ENCODE results near the gene MED9. TPM values are rescaled to one million over a fixed set of nuclear protein-coding genes. Genes with fewer than 3 reads are reported as not detected.

Gene MED9
- total RNA-seq, 6 donors from 2014 or later: 8.5 to 31.4 (median 13.9) TPM

GRCh38 chr17:17445925-17446665 is 30.7 kb upstream of the MED9 start:
- Histone ChIP-seq H3K4me3 (no peak overlapping the region), H3K9me3 (no peaks in the 10 kb centered on the region), H3K36me3 (no peaks in the 10 kb centered on the region), H3K27ac (peak overlapping the region; percentile 13 to 67 (median 18)), H3K4me1 (peaks cover 5 to 21% (median 15%) of the 10 kb centered on the region in 4 donors), H3K27me3 (no peaks in the 10 kb centered on the region)
- ATAC-seq (ENCODE audit: low FRiP score in 2 of 2): peak; percentile 64 to 84
- WGBS, 2 donors: 49 to 52% methylated on average over 12 of the region's 12 CpGs
- peak in 1 of 2 donors; percentile 54 for DNase-seq
- TF ChIP-seq EP300 (IDR thresholded peaks at IDR 0.05) (peak in 1 of 4 donors; percentile 13), POLR2A (IDR thresholded peaks at IDR 0.05) (no peak), POLR2AphosphoS5 (IDR thresholded peaks at IDR 0.05) (peak; percentile 38 to 47), CTCF (IDR thresholded peaks at IDR 0.05) (no peak)

GRCh38 chr17:17446666-17447155 is 30.1 kb upstream of the MED9 start:
- Histone ChIP-seq H3K36me3 (no peaks in the 10 kb centered on the region), H3K4me1 (peaks cover 5 to 21% (median 13%) of the 10 kb centered on the region in 4 donors), H3K9me3 (no peaks in the 10 kb centered on the region), H3K27me3 (no peaks in the 10 kb centered on the region), H3K4me3 (no peak overlapping the region), H3K27ac (peak overlapping the region; percentile 13 to 67 (median 18))
- peak in 1 of 2 donors; percentile 48 for ATAC-seq (ENCODE audit: low FRiP score in 2 of 2)
- WGBS, 2 donors: 69 to 100% methylated on average over 1 to 4 of the region's 4 CpGs
- TF ChIP-seq POLR2A (IDR thresholded peaks at IDR 0.05) (no peak), CTCF (IDR thresholded peaks at IDR 0.05) (no peak), POLR2AphosphoS5 (IDR thresholded peaks at IDR 0.05) (no peak), EP300 (IDR thresholded peaks at IDR 0.05) (no peak)
- DNase-seq: peak; percentile 41 to 53

GRCh38 chr17:17447264-17447663 is 29.5 kb upstream of the MED9 start:
- DNase-seq: peak in 1 of 2 donors; percentile 47
- 87% methylated on average over 3 to 5 of the region's 5 CpGs for WGBS, 2 donors
- no peak for TF ChIP-seq POLR2AphosphoS5 (IDR thresholded peaks at IDR 0.05)
- no peak for TF ChIP-seq POLR2A (IDR thresholded peaks at IDR 0.05)
- TF ChIP-seq EP300 (IDR thresholded peaks at IDR 0.05): no peak
- no peak for TF ChIP-seq CTCF (IDR thresholded peaks at IDR 0.05)
- Histone ChIP-seq H3K9me3 (no peaks in the 10 kb centered on the region), H3K4me3 (no peak overlapping the region), H3K27me3 (no peaks in the 10 kb centered on the region), H3K27ac (peak overlapping the region in 1 of 4 donors; percentile 67), H3K36me3 (no peaks in the 10 kb centered on the region), H3K4me1 (peaks cover 5 to 21% (median 13%) of the 10 kb centered on the region in 4 donors)
- no peak for ATAC-seq (ENCODE audit: low FRiP score in 2 of 2)

- Histone ChIP-seq H3K36me3 (no peaks in the 10 kb centered on the region), H3K4me3 (no peak overlapping the region), H3K4me1 (peaks cover 5 to 21% (median 12%) of the 10 kb centered on the region in 4 donors), H3K27me3 (no peaks in the 10 kb centered on the region), H3K9me3 (no peaks in the 10 kb centered on the region), H3K27ac (no peak overlapping the region)
- no peak for ATAC-seq (ENCODE audit: low FRiP score in 2 of 2)
- TF ChIP-seq EP300 (IDR thresholded peaks at IDR 0.05) (no peak), POLR2AphosphoS5 (IDR thresholded peaks at IDR 0.05) (no peak), POLR2A (IDR thresholded peaks at IDR 0.05) (no peak), CTCF (IDR thresholded peaks at IDR 0.05) (no peak)
- WGBS, 2 donors: 45 to 49% methylated on average over 5 of the region's 5 CpGs
- no peak for DNase-seq
Measured at GRCh38 chr17:17448076-17448475, 28.7 kb upstream of the MED9 start.

Measured in upper lobe of left lung (tissue), 6 donors.